ENCODE measurements around the gene CENPT. TPM values are rescaled to one million over a fixed set of nuclear protein-coding genes. Genes with fewer than 3 reads are reported as not detected.

Gene CENPT
- total and polyA plus RNA-seq, 2 of the 13 experiments (the other 11 are each of a cell fraction or from before 2014, with no cell fraction given), result 40.9 to 43.3 TPM

GRCh38 chr16:67833415-67834241, 13.9 kb downstream of the CENPT start (continued):
- TF ChIP-seq, protein P1, sequence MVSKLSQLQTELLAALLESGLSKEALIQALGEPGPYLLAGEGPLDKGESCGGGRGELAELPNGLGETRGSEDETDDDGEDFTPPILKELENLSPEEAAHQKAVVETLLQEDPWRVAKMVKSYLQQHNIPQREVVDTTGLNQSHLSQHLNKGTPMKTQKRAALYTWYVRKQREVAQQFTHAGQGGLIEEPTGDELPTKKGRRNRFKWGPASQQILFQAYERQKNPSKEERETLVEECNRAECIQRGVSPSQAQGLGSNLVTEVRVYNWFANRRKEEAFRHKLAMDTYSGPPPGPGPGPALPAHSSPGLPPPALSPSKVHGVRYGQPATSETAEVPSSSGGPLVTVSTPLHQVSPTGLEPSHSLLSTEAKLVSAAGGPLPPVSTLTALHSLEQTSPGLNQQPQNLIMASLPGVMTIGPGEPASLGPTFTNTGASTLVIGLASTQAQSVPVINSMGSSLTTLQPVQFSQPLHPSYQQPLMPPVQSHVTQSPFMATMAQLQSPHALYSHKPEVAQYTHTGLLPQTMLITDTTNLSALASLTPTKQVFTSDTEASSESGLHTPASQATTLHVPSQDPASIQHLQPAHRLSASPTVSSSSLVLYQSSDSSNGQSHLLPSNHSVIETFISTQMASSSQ (IDR thresholded peaks at IDR 0.05; ENCODE audit: low read depth), result peak; percentile 65
- TF ChIP-seq, protein P1 (CRISPR knock-in tag; IDR thresholded peaks at IDR 0.05; ENCODE audit: borderline replicate concordance), result peak; percentile 85; the same call in 1 of the 2 replicates
- TF ChIP-seq ARNT (IDR thresholded peaks at IDR 0.05), result no peak
- no peak for TF ChIP-seq ZNF530 (CRISPR knock-in tag; IDR thresholded peaks at IDR 0.05; ENCODE audit: low read depth)
- no peak for TF ChIP-seq TRIM22 (IDR thresholded peaks at IDR 0.05)
- TF ChIP-seq SRSF9 (IDR thresholded peaks at IDR 0.05; ENCODE audit: borderline replicate concordance, insufficient read depth, low read depth, low read length, poor library complexity, severe bottlenecking), result no peak
- TF ChIP-seq HINFP (CRISPR knock-in tag; IDR thresholded peaks at IDR 0.05; ENCODE audit: low read depth), result peak; percentile 82; the same call in 1 of the 2 replicates
- TF ChIP-seq SIX4 (CRISPR knock-in tag; IDR thresholded peaks at IDR 0.05), result peak; percentile 33; the same call in 1 of the 2 replicates
- TF ChIP-seq ZEB1 (IDR thresholded peaks at IDR 0.05; ENCODE audit: insufficient replicate concordance, low read depth), result peak; percentile 23
- no peak; the same call in 1 of the 2 replicates for TF ChIP-seq HMGA1 (CRISPR knock-in tag; conservative IDR thresholded peaks at IDR 0.05)
- TF ChIP-seq MAFG (CRISPR knock-in tag; IDR thresholded peaks at IDR 0.05), result no peak
- TF ChIP-seq ZKSCAN1 (IDR thresholded peaks at IDR 0.05; ENCODE audit: low read length), result no peak
- TF ChIP-seq, protein P2, sequence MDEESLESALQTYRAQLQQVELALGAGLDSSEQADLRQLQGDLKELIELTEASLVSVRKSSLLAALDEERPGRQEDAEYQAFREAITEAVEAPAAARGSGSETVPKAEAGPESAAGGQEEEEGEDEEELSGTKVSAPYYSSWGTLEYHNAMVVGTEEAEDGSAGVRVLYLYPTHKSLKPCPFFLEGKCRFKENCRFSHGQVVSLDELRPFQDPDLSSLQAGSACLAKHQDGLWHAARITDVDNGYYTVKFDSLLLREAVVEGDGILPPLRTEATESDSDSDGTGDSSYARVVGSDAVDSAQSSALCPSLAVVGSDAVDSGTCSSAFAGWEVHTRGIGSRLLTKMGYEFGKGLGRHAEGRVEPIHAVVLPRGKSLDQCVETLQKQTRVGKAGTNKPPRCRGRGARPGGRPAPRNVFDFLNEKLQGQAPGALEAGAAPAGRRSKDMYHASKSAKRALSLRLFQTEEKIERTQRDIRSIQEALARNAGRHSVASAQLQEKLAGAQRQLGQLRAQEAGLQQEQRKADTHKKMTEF (CRISPR knock-in tag; IDR thresholded peaks at IDR 0.05), result peak; percentile 97
- no peak for TF ChIP-seq ZNF652 (CRISPR knock-in tag; IDR thresholded peaks at IDR 0.05; ENCODE audit: borderline replicate concordance, low read depth)
- no peak for TF ChIP-seq HNRNPL (IDR thresholded peaks at IDR 0.05; ENCODE audit: low read depth, low read length)
- peak; percentile 83; the same call in 1 of the 2 replicates for TF ChIP-seq MAF1 (CRISPR knock-in tag; IDR thresholded peaks at IDR 0.05; ENCODE audit: borderline replicate concordance)
- TF ChIP-seq CENPX (CRISPR knock-in tag; IDR thresholded peaks at IDR 0.05), result no peak
- TF ChIP-seq FOXP1 (IDR thresholded peaks at IDR 0.05), result no peak
- no peak for TF ChIP-seq FOXP1 (CRISPR knock-in tag; IDR thresholded peaks at IDR 0.05)
- TF ChIP-seq HOXA9 (CRISPR knock-in tag; IDR thresholded peaks at IDR 0.05; ENCODE audit: borderline replicate concordance), result no peak
